BJ (cell line): Measurements from ENCODE around the gene JAML. TPM values are rescaled to one million over a fixed set of nuclear protein-coding genes. Genes with fewer than 3 reads are reported as not detected.

Source experiments
- CTCF ChIA-PET: fragments of 350-600 bp; formaldehyde crosslinking; extraction: SDS; loops from one replicate; lab custom pipeline; 2021; ENCODE audit warnings: antibody characterized with exemption, inconsistent platforms; lab: Yijun Ruan, JAX
- POLR2A ChIA-PET: fragments of 300-600 bp; sonication (Branson Sonifier 250); formaldehyde crosslinking; extraction: SDS; loops from one replicate; lab custom pipeline; 2021; ENCODE audit warnings: antibody characterized with exemption; lab: Charles Lee
- DNase-seq: peaks from one replicate; pipeline ENCODE4 v3.0.0-alpha.2; 2011; ENCODE audit warnings: low read depth
- H3K27me3 ChIP-seq: 2 replicates; pipeline ENCODE4 v1.6.0; 2011; ENCODE audit warnings: low read length; ENCODE audit not compliant: control insufficient read depth, insufficient read depth
- H3K36me3 ChIP-seq: 2 replicates; pipeline ENCODE4 v1.5.1; 2011; ENCODE audit warnings: low read length; ENCODE audit not compliant: control insufficient read depth, insufficient read depth
- H3K4me3 ChIP-seq: 2 replicates; pipeline ENCODE4 v1.5.1; 2011; ENCODE audit warnings: low read depth, mild to moderate bottlenecking, control low read depth, low read length
- CTCF ChIP-seq: IDR thresholded peaks from 2 replicates; pipeline ENCODE4 v1.5.1; 2011; ENCODE audit warnings: low read depth, mild to moderate bottlenecking, control low read depth, inconsistent platforms, low read length, moderate library complexity; ENCODE audit not compliant: insufficient read depth
- polyA plus RNA-seq: library from polyadenylated mRNA; depleted of rRNA; stranded (reverse); fragments of >200 nt; gene quantifications from 2 replicates; pipeline ENCODE4 v1.2.3, GENCODE V29; 2011

JAML gene
- polyA plus RNA-seq, 1 experiment = not detected

GRCh38 chr11:118213201-118213600, 11.6 kb downstream of the JAML start:
- no peaks in the 10 kb centered on the region for H3K36me3 ChIP-seq
- CTCF ChIA-PET = interaction anchor here (0.8 to 2.3 kb wide), 3 partner anchors 13 to 41 kb away, joined by 3 to 10 read pairs (median 4); no protein-coding TSS in a partner anchor
- no peak for TF ChIP-seq CTCF
- DNase-seq = no peak
- H3K4me3 ChIP-seq = no peak overlapping the region
- H3K27me3 ChIP-seq = peaks cover 12% of the 10 kb centered on the region
- POLR2A ChIA-PET = no interaction called here

- ChIA-PET POLR2A (no interaction called here), CTCF (interaction anchor here (1.3 to 1.5 kb wide), 2 partner anchors 14 to 41 kb away, joined by 4 to 7 read pairs; no protein-coding TSS in a partner anchor)
- H3K4me3 ChIP-seq = no peak overlapping the region
- no peaks in the 10 kb centered on the region for H3K36me3 ChIP-seq
- no peak for TF ChIP-seq CTCF
- DNase-seq = no peak
- peaks cover 12% of the 10 kb centered on the region for H3K27me3 ChIP-seq
Observed at GRCh38 chr11:118212781-118213191, 12.0 kb downstream of the JAML start.

- peaks cover 12% of the 10 kb centered on the region for H3K27me3 ChIP-seq
- CTCF ChIA-PET = interaction anchor here (1.3 to 1.5 kb wide), 2 partner anchors 14 to 40 kb away, joined by 4 to 7 read pairs; no protein-coding TSS in a partner anchor
- POLR2A ChIA-PET = no interaction called here
- H3K36me3 ChIP-seq = no peaks in the 10 kb centered on the region
- TF ChIP-seq CTCF = no peak
- DNase-seq = no peak
- no peak overlapping the region for H3K4me3 ChIP-seq
Observed at GRCh38 chr11:118212131-118212725, 12.6 kb downstream of the JAML start.

- CTCF ChIA-PET = interaction anchor here (0.7 kb wide), 1 partner anchor 394 kb away, joined by 3 read pairs; no protein-coding TSS in a partner anchor
- Histone ChIP-seq H3K36me3 (no peaks in the 10 kb centered on the region), H3K4me3 (no peak overlapping the region), H3K27me3 (peaks cover 10% of the 10 kb centered on the region)
- POLR2A ChIA-PET = no interaction called here
- no peak for TF ChIP-seq CTCF
- no peak for DNase-seq
Observed at GRCh38 chr11:118211006-118211405, 13.8 kb downstream of the JAML start.

DNA sequence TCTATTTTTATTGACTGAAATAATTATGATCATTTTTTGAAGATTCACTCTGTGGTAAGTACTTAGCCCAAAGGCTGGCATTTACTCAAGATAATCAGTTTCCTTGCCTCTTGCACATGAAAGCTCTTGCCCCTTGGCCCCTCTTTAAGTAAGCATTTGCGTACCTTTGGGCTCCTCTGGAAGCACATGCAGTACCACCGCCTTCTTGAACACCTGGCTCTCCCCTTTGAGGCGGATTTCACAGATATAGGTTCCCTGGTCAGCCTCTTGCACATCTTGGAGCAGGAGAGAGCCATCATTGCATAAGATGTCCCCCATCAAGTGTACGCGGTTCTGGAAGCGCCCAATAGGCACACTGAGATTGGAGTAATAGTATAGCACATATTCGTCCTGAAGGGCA, 14.5 kb downstream of the JAML start:
- POLR2A ChIA-PET = no interaction called here
- CTCF ChIA-PET = no interaction called here
- Histone ChIP-seq H3K27me3 (peaks cover 10% of the 10 kb centered on the region), H3K4me3 (no peak overlapping the region), H3K36me3 (no peaks in the 10 kb centered on the region)
- no peak for DNase-seq
- no peak for TF ChIP-seq CTCF
